NT2/D1 (cell line): ENCODE results near the gene STAG1.
"Not testable (repeated sequence)": the region's sequence is repeated elsewhere in the genome, so short reads cannot be mapped to it uniquely, and the experiment has no call there.

Source experiments
- DNase-seq: peaks from one replicate; pipeline ENCODE4 v3.0.0-alpha.2; 2011; ENCODE audit warnings: low read depth, low spot score
- H3K27me3 ChIP-seq: 2 replicates; pipeline ENCODE4 v1.6.0; 2011; ENCODE audit warnings: mild to moderate bottlenecking; ENCODE audit not compliant: insufficient read length, insufficient read depth
- H3K36me3 ChIP-seq: 2 replicates; pipeline ENCODE4 v1.6.1; 2011; ENCODE audit warnings: mild to moderate bottlenecking, low read length, mixed read lengths; ENCODE audit not compliant: insufficient read depth, insufficient read length
- H3K4me1 ChIP-seq: 2 replicates; pipeline ENCODE4 v1.5.1; 2011; ENCODE audit not compliant: insufficient read depth, insufficient read length
- H3K4me3 ChIP-seq: 2 replicates; pipeline ENCODE4 v1.5.1; 2011; ENCODE audit warnings: low read depth; ENCODE audit not compliant: insufficient read length
- H3K9ac ChIP-seq: 2 replicates; pipeline ENCODE4 v1.6.0; 2011; ENCODE audit warnings: low read depth; ENCODE audit not compliant: insufficient read length
- H3K9me3 ChIP-seq: 2 replicates; pipeline ENCODE4 v1.5.1; 2011; ENCODE audit warnings: mild to moderate bottlenecking, low read length; ENCODE audit not compliant: insufficient read depth
- SUZ12 ChIP-seq: IDR thresholded peaks from 2 replicates; pipeline ENCODE4 v1.6.1; 2011; ENCODE audit not compliant: insufficient read length, insufficient read depth; ENCODE audit errors: extremely low read depth
- YY1 ChIP-seq: IDR thresholded peaks from 2 replicates; pipeline ENCODE4 v1.6.1; 2011; ENCODE audit not compliant: insufficient read length, insufficient read depth
- ZNF274 ChIP-seq: IDR thresholded peaks from 2 replicates; pipeline ENCODE4 v1.6.1; 2011; ENCODE audit warnings: mild to moderate bottlenecking, low read depth, low read length

Gene STAG1

DNA sequence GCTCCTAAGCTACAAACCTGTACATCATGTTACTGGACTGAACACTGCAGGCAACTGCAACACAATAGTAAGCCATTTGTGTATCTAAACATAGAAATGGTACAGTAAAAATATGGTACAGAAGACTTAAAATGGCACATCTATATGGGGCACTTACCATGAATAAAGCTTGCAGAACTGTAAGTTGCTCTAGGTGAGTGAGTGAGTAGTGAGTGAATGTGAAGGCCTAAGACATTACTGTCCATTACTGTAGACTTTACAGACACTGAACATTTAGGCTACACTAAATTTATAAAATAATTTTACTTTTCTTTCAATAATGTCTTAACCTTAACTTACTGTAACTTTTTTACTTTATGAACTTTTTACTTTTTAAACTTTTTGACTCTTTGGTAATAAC, 76.2 kb downstream of the STAG1 start:
- Histone ChIP-seq H3K9ac (no peak overlapping the region), H3K9me3 (no peaks in the 10 kb centered on the region), H3K4me3 (no peak overlapping the region), H3K27me3 (no peaks in the 10 kb centered on the region), H3K4me1 (no peaks in the 10 kb centered on the region), H3K36me3 (peaks cover 3% of the 10 kb centered on the region)
- TF ChIP-seq ZNF274 = no peak
- DNase-seq = no peak

DNA sequence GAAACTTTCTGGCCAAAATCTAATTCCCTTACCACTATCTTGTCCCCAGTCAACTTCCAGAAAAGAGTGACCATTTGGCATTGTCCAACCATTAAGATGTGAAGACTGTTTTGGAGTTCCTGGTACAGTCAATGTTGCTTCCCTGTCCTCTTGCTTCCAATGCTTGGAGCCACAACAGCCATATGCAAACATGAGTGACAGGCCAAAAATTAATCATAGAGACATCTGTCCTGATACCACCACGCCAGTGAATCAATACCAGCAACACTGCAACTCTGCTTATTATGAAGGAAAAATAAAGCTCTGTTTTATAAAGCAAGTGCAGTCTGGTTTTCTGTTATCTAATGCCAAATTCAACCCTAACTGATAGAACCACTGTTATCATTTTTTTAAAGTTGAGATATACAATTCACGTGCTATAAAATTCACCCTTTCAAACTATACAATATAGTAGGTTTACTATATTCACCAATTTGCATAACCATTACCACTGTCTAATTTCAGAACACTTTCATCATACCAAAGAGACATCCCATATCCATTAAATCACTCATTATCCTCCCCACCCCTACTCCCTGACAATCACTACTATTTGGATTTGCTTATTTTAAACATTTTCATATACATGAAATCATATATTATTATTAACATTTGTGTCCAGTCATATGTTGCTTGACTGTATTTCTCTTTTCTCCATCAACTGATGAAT, 76.9 kb downstream of the STAG1 start:
- H3K9ac ChIP-seq = no peak overlapping the region
- no peaks in the 10 kb centered on the region for H3K27me3 ChIP-seq
- H3K9me3 ChIP-seq = no peaks in the 10 kb centered on the region
- peaks cover 3% of the 10 kb centered on the region for H3K36me3 ChIP-seq
- TF ChIP-seq SUZ12 (no peak), YY1 (no peak), ZNF274 (no peak)
- no peaks in the 10 kb centered on the region for H3K4me1 ChIP-seq
- DNase-seq = no peak
- H3K4me3 ChIP-seq = no peak overlapping the region

DNA sequence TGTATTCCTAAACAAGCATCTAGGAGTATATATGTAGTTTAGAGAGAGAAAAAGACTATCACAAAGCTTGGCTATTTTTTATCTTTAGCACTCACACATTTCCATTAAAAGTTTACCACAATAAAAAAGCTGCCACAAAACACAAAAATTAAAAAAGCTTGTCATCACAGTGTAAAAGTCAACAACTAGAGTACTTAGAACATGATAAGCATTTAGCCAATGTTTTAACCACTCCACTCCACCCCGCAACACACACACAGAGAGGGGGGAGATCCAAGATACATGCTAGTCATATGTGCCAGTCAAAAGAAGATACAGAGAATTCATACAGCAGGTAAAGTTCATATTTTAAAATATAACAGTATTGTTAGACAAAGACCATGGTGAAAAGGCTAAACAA, 79.7 kb downstream of the STAG1 start:
- Histone ChIP-seq H3K36me3 (peaks cover 3% of the 10 kb centered on the region), H3K27me3 (no peaks in the 10 kb centered on the region), H3K9me3 (no peaks in the 10 kb centered on the region), H3K4me3 (no peak overlapping the region), H3K4me1 (no peaks in the 10 kb centered on the region), H3K9ac (no peak overlapping the region)
- no peak for DNase-seq
- TF ChIP-seq SUZ12 (no peak), YY1 (no peak), ZNF274 (no peak)

DNA sequence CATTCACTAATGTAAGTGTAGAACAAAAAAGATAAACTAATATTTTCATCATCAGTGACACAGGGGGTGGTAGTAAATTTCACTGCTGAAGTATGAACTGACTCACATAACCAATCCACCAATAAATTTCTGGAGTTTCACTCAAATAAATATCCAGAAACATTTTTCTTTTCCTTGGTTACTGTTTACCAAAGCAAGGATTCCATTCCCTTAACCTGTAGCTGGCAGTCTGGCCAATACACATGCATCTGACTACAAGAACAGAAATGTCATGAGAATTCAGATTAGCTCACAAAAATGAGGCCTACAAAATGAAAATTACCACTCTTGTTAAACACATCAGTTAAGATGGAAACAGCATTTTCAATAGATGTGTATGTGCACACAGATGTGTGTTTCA, 80.3 kb downstream of the STAG1 start:
- TF ChIP-seq YY1 = no peak
- TF ChIP-seq SUZ12 = no peak
- no peak for TF ChIP-seq ZNF274
- DNase-seq = no peak
- Histone ChIP-seq H3K27me3 (no peaks in the 10 kb centered on the region), H3K9ac (no peak overlapping the region), H3K36me3 (peaks cover 3% of the 10 kb centered on the region), H3K9me3 (no peaks in the 10 kb centered on the region), H3K4me3 (no peak overlapping the region), H3K4me1 (no peaks in the 10 kb centered on the region)

DNA sequence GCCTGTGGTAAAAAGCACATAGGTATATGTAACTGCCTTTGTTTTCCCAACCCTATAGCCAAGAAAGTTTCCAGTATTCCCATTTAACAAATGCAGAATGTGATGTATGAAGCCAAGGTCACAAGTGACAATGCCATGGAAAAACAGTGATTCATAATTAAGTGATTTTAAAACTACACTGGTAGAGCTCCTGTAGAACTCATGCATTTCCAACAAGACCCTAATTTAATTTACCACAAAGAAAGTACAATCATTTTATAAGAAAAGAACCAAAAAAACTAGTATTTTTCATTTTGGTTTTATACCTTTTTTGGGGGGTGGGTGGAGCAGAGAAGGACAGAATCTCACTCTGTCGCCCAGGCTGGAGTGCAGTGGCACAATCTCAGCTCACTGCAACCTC, 82.0 kb downstream of the STAG1 start:
- DNase-seq = no peak
- Histone ChIP-seq H3K4me3 (no peak overlapping the region), H3K9me3 (no peaks in the 10 kb centered on the region), H3K9ac (no peak overlapping the region), H3K27me3 (no peaks in the 10 kb centered on the region), H3K4me1 (no peaks in the 10 kb centered on the region), H3K36me3 (peaks cover 3% of the 10 kb centered on the region)
- TF ChIP-seq SUZ12 = no peak
- no peak for TF ChIP-seq YY1
- TF ChIP-seq ZNF274 = no peak

DNA sequence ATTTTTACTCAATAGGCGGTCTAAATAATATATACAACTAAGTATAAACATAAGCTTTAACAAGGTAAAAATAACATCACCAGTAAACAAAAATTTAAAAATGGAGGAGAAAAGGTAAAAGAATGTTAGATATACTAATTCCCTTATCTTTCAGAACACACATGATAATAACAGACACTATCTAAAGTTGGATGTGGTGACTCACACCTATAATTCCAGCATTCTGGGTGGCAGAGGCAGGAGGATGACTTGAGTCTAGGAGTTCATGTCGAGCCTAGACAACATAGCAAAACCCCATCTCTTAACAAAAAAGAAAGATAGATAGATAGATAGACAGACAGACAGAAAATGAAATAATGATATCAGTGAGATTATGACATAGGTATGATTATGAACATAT, 85.1 kb downstream of the STAG1 start:
- no peak overlapping the region for H3K9ac ChIP-seq
- peaks cover 3% of the 10 kb centered on the region for H3K36me3 ChIP-seq
- no peaks in the 10 kb centered on the region for H3K27me3 ChIP-seq
- H3K4me1 ChIP-seq = no peaks in the 10 kb centered on the region
- H3K9me3 ChIP-seq = no peaks in the 10 kb centered on the region
- TF ChIP-seq YY1 (no peak), SUZ12 (no peak), ZNF274 (no peak)
- DNase-seq = no peak
- no peak overlapping the region for H3K4me3 ChIP-seq

DNA sequence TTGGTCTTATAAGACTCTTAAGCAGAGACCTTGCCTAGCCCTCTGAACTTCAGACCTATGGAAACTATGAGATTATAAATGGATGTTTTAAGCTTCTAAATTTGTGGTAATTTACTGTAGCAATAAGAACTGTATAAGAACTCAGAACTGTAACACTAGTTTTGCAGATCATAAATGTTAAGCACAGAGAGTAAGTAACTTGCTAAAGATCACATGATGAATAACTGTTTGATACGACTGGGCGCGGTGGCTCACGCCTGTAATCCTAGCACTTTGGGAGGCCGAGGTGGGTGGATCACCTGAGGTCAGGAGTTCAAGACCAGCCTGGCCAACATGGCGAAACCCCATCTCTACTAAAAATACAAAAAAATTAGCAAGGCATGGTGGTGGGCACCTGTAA, 85.9 kb downstream of the STAG1 start:
- not testable (repeated sequence) for DNase-seq, H3K4me1 ChIP-seq, H3K4me3 ChIP-seq, H3K9me3 ChIP-seq, H3K27me3 ChIP-seq, H3K9ac ChIP-seq, H3K36me3 ChIP-seq

DNA sequence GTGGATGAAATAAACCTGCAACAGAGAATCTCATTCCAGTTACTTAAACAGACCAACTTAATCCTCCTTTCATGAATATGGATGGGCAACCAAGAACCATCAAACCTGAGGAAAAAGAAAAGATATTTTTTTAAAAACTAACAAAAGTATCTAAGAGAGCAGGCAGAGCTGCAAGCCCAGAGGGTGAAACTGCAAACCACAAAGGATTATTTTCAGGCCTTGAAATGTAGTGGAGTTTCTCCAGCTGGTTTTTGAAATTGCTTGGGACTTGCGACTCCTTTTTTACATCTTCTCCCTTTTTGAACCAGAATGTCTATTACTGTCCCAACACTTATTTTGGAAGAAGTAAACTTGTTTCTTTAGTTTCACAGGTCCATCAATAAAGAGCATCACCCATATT, 87.4 kb downstream of the STAG1 start:
- Histone ChIP-seq H3K4me1 (no peaks in the 10 kb centered on the region), H3K4me3 (no peak overlapping the region), H3K9me3 (no peaks in the 10 kb centered on the region), H3K9ac (no peak overlapping the region), H3K27me3 (no peaks in the 10 kb centered on the region), H3K36me3 (no peaks in the 10 kb centered on the region)
- TF ChIP-seq YY1 = no peak
- no peak for TF ChIP-seq SUZ12
- TF ChIP-seq ZNF274 = no peak
- no peak for DNase-seq
